B cell (primary cell): Measurements from ENCODE around the gene ABCA9.

Experiments
- CTCF ChIP-seq: fragments of 200-600 bp; IDR thresholded peaks from one replicate; pipeline ENCODE4 v1.8.0; 2022; ENCODE audit warnings: antibody characterized with exemption, mild to moderate bottlenecking
- EZH2 ChIP-seq: IDR thresholded peaks from 2 replicates; pipeline ENCODE4 v1.6.1; 2012; ENCODE audit warnings: borderline replicate concordance, low read depth, mild to moderate bottlenecking, moderate library complexity, low read length; ENCODE audit not compliant: insufficient read depth, poor library complexity, severe bottlenecking

GRCh38 chr17:68993112-68993511 is 67.6 kb downstream of the ABCA9 start:
- TF ChIP-seq CTCF (no peak), EZH2 (no peak)
